Caco-2 (cell line): ENCODE measurements around the gene INPP4A. TPM values are rescaled to one million over a fixed set of nuclear protein-coding genes. Genes with fewer than 3 reads are reported as not detected.

ENCODE experiments used
- BruUV-seq: library from RNA; stranded (reverse); fragments of 400-500 nt; replicated peaks from 2 replicates; lab custom pipeline; 2021; lab: Mats Ljungman, UMichigan
- CTCF ChIA-PET: fragments of 300-600 bp; sonication (Branson Sonifier 250); formaldehyde crosslinking; loops from one replicate; lab custom pipeline; 2022; ENCODE audit warnings: antibody characterized with exemption; lab: Charles Lee
- POLR2A ChIA-PET: fragments of 300-600 bp; sonication (Branson Sonifier 250); formaldehyde crosslinking; loops from one replicate; lab custom pipeline; 2022; ENCODE audit warnings: antibody characterized with exemption; lab: Charles Lee
- DNase-seq, 2 experiments: peaks; one replicate each; pipeline versions ENCODE4 v3.0.0 to v3.0.0-alpha.2; 2020 to 2022
- H3K27me3 ChIP-seq: replicated peaks from 2 replicates; pipeline ENCODE4 v1.6.0; 2011; ENCODE audit warnings: low read length; ENCODE audit not compliant: control insufficient read depth, insufficient read depth
- H3K36me3 ChIP-seq: 2 replicates; pipeline ENCODE4 v1.5.1; 2011; ENCODE audit warnings: low read length; ENCODE audit not compliant: control insufficient read depth, insufficient read depth
- H3K4me1 ChIP-seq: fragments of 250-450 bp; sonication (Bioruptor Pico); 2 replicates; pipeline ENCODE4 v1.5.1; 2020; ENCODE audit warnings: mild to moderate bottlenecking
- H3K4me3 ChIP-seq: 2 replicates; pipeline ENCODE4 v1.5.1; 2011; ENCODE audit warnings: low read depth, mild to moderate bottlenecking, control low read depth, low read length
- H3K9me3 ChIP-seq: fragments of 250-450 bp; sonication (Bioruptor Pico); 2 replicates; pipeline ENCODE4 v1.5.1; 2020; ENCODE audit warnings: mild to moderate bottlenecking, moderate library complexity
- H3K27ac Mint-ChIP-seq: one replicate; pipeline ENCODE4 v1.8.0; 2022; ENCODE audit warnings: mixed read lengths; ENCODE audit not compliant: unreplicated experiment
- H3K27me3 Mint-ChIP-seq: one replicate; pipeline ENCODE4 v1.8.0; 2022; ENCODE audit warnings: mixed read lengths; ENCODE audit not compliant: insufficient read depth, unreplicated experiment
- H3K36me3 Mint-ChIP-seq: one replicate; pipeline ENCODE4 v1.8.0; 2022; ENCODE audit warnings: mild to moderate bottlenecking, mixed read lengths; ENCODE audit not compliant: insufficient read depth, unreplicated experiment
- H3K4me1 Mint-ChIP-seq: one replicate; pipeline ENCODE4 v1.8.0; 2022; ENCODE audit warnings: low read depth, mixed read lengths; ENCODE audit not compliant: unreplicated experiment
- H3K4me3 Mint-ChIP-seq: one replicate; pipeline ENCODE4 v1.8.0; 2022; ENCODE audit warnings: mild to moderate bottlenecking, moderate library complexity, mixed read lengths; ENCODE audit not compliant: unreplicated experiment
- H3K9me3 Mint-ChIP-seq: one replicate; pipeline ENCODE4 v1.8.0; 2022; ENCODE audit warnings: mixed read lengths; ENCODE audit not compliant: unreplicated experiment
- intact Hi-C: fragments of 100-400 bp; cut with micrococcal nuclease; formaldehyde crosslinking; loops from one replicate; pipeline ENCODE4 v1.10.0; 2022; ENCODE audit not compliant: unreplicated experiment
- total RNA-seq: library from RNA; stranded (reverse); gene quantifications from 2 replicates; pipeline ENCODE4 v1.2.3, GENCODE V29; 2022
- TF ChIP-seq, protein P1 (sequence below), 2 experiments: fragments of 200-600 bp in 1 of 2; IDR thresholded peaks; 1 replicate in 1 of 2; 2 replicates in 1 of 2; pipeline versions ENCODE4 v1.5.1 to v1.8.0; 2011 to 2022; ENCODE audit warnings: antibody characterized with exemption in 1 of 2, control low read depth in 1 of 2, inconsistent platforms in 1 of 2, low read depth in 1 of 2, low read length in 1 of 2, mild to moderate bottlenecking in 1 of 2, moderate library complexity in 1 of 2; ENCODE audit not compliant: insufficient read depth in 1 of 2, severe bottlenecking in 1 of 2, unreplicated experiment in 1 of 2

The INPP4A gene
- total RNA-seq, 1 experiment from 2014 or later = 26.3 TPM

DNA sequence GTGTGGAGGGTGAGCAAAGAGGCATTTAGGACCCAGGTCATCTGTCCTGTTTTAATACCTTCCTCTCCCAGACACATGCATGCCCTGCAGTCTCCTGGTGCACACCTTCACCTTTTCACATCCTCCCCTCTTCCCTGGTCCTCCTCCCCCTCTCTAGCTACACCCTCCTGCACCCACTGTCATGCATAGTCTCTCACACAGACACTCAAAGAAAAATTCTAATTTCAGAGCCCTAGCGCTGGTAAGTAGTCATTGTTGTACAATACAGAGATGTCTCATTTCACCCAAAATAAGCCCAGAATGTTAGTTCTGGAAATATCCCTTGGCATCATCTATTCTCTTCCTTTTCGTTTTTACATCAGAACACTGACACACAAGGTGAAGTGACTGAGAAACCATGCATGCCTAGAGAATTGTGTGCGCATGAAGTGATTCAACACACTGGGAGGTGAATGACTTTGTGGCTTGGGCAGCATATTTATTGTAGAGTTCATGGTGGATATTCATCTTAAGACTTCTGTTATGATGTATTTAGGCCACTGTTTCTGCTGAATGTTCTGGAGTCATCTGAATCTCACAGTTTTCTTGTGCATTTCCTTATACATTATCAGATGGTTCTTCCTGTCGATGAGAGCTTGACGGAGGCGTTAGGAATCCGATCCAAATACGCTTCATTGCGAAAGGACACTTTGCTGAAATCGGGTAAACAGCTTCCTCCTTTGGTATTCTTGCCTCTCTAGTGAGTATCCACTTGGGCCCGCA is 93.8 kb downstream of the INPP4A start:
- BruUV-seq = no TSS peak
- DNase-seq = no peak
- Mint-ChIP-seq H3K36me3 (peaks cover 5% of the 10 kb centered on the region), H3K27me3 (no peaks in the 10 kb centered on the region), H3K9me3 (no peaks in the 10 kb centered on the region), H3K4me3 (no peak overlapping the region), H3K27ac (no peak overlapping the region), H3K4me1 (no peaks in the 10 kb centered on the region)
- intact Hi-C loops = no loop called here
- ChIA-PET POLR2A (no interaction called here), CTCF (no interaction called here)
- Histone ChIP-seq H3K4me1 (no peaks in the 10 kb centered on the region), H3K27me3 (no peaks in the 10 kb centered on the region), H3K4me3 (no peak overlapping the region), H3K36me3 (peaks cover 2% of the 10 kb centered on the region; the same call in 1 of the 2 replicates), H3K9me3 (no peaks in the 10 kb centered on the region)
- TF ChIP-seq, protein P1, sequence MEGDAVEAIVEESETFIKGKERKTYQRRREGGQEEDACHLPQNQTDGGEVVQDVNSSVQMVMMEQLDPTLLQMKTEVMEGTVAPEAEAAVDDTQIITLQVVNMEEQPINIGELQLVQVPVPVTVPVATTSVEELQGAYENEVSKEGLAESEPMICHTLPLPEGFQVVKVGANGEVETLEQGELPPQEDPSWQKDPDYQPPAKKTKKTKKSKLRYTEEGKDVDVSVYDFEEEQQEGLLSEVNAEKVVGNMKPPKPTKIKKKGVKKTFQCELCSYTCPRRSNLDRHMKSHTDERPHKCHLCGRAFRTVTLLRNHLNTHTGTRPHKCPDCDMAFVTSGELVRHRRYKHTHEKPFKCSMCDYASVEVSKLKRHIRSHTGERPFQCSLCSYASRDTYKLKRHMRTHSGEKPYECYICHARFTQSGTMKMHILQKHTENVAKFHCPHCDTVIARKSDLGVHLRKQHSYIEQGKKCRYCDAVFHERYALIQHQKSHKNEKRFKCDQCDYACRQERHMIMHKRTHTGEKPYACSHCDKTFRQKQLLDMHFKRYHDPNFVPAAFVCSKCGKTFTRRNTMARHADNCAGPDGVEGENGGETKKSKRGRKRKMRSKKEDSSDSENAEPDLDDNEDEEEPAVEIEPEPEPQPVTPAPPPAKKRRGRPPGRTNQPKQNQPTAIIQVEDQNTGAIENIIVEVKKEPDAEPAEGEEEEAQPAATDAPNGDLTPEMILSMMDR (IDR thresholded peaks at IDR 0.05; ENCODE audit: insufficient read depth in 1 of 2, low read depth in 1 of 2, low read length in 1 of 2, severe bottlenecking in 1 of 2, unreplicated experiment in 1 of 2) = no peak

DNA sequence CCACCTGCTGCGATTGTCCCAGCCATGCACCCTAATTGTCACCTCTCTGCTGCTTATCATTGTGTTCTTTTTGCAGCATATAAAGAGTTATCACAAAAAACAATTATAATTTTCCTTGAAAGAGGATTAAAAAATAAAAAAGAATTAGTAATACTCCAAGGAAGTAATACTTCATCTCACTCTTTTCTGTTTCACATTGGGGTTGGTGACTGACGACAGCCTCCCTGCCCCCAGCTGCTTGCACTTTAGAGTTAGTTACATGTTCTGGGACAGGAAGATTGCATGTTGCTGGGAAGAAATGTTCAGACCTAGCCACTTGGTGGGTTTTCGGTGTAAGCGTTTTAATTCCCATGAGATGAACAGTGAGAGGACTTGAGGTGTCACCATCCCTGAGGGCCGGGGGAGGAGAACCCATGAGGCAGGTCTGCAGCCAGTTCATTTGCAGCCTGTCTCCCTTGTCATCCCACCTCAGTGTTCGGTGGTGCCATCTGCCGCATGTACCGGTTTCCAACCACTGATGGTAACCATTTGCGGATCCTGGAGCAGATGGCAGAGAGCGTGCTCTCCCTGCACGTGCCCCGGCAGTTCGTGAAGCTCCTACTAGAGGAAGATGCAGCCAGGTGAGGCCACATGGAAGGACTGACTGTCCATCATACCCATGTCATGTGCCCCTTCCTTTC is 94.5 kb downstream of the INPP4A start:
- H3K4me1 Mint-ChIP-seq = no peaks in the 10 kb centered on the region
- Histone ChIP-seq H3K4me3 (no peak overlapping the region), H3K36me3 (peaks cover 2% of the 10 kb centered on the region; the same call in 1 of the 2 replicates), H3K4me1 (no peaks in the 10 kb centered on the region), H3K9me3 (no peaks in the 10 kb centered on the region), H3K27me3 (no peaks in the 10 kb centered on the region)
- no peaks in the 10 kb centered on the region for H3K9me3 Mint-ChIP-seq
- no peak for DNase-seq
- CTCF ChIA-PET = no interaction called here
- intact Hi-C loops = no loop called here
- no peaks in the 10 kb centered on the region for H3K27me3 Mint-ChIP-seq
- TF ChIP-seq, protein P1 (IDR thresholded peaks at IDR 0.05; ENCODE audit: insufficient read depth in 1 of 2, low read depth in 1 of 2, low read length in 1 of 2, severe bottlenecking in 1 of 2, unreplicated experiment in 1 of 2) = no peak
- POLR2A ChIA-PET = no interaction called here
- no peak overlapping the region for H3K27ac Mint-ChIP-seq
- no TSS peak for BruUV-seq
- H3K36me3 Mint-ChIP-seq = peaks cover 5% of the 10 kb centered on the region
- H3K4me3 Mint-ChIP-seq = no peak overlapping the region

DNA sequence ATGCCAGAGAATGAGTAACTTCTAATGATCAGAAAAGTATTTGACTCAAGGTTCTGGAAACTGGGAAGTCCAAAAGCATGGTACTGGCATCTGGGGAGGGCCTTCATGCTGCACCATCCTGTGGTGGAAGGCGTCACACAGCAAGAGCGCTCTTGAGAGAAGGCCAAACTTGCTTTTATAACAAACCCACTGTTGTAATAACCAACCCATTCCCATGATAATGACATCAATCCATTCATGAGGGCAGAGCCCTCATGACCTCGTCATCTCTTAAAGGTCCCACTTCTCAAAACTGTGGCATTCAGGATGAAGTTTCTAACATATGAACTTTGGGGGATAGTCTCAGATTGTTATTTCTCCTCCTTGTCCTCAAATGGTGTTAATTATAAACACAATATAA is 95.9 kb downstream of the INPP4A start:
- intact Hi-C loops = no loop called here
- DNase-seq = no peak
- TF ChIP-seq, protein P1 (IDR thresholded peaks at IDR 0.05; ENCODE audit: insufficient read depth in 1 of 2, low read depth in 1 of 2, low read length in 1 of 2, severe bottlenecking in 1 of 2, unreplicated experiment in 1 of 2) = no peak
- no peaks in the 10 kb centered on the region for H3K9me3 Mint-ChIP-seq
- peaks cover 2% of the 10 kb centered on the region; the same call in 1 of the 2 replicates for H3K36me3 ChIP-seq
- H3K4me3 Mint-ChIP-seq = no peak overlapping the region
- peaks cover 5% of the 10 kb centered on the region for H3K36me3 Mint-ChIP-seq
- no TSS peak for BruUV-seq
- ChIA-PET POLR2A (no interaction called here), CTCF (no interaction called here)
- no peaks in the 10 kb centered on the region for H3K4me1 ChIP-seq
- no peak overlapping the region for H3K27ac Mint-ChIP-seq
- no peaks in the 10 kb centered on the region for H3K4me1 Mint-ChIP-seq
- no peaks in the 10 kb centered on the region for H3K9me3 ChIP-seq
- no peaks in the 10 kb centered on the region for H3K27me3 Mint-ChIP-seq
- no peaks in the 10 kb centered on the region for H3K27me3 ChIP-seq
- no peak overlapping the region for H3K4me3 ChIP-seq
